ENCODE measurements around the gene MNT.

Gene MNT

DNA sequence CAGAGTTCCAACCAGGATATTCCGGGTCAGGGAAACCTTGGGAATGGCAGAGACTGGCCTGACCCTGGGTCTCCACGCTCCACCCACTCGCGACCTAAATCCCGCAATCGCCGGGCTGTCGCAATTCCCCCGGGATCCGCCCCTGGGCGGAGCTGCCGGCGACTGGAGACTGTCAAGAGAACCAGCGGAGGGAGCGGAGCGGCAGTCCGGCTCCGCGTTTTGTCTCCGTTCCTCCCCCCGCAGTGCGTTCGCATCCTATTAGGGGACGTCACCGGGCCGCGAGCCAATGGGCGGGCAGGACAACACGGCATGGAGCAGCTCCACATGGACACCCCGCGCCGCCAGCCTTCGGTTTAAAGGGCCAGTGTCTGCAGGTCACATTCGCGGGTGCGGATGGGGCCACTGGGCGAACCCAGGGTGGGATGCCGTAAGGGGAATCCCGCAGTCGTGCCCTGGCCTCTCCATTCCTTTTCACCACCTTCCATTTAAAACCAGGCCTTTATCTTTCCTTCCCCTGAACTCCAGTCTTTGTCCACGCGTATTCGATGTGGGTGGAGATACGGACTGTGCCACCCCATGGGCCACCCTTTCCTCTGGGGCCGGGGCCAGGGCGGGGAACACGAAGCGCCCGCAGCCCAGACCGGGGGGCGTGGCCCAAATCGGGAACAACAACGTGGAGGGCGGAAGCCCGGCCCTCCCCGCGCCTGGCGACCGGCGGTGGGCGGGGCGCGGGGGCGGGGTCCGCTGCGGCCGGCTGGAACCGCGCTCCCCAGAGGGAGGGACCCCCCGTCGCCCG, 764 bp upstream of the MNT start:
- in situ Hi-C loops (cut with MboI; ENCODE audit: low pct_unique_long_range_greater_than_20kb, low sequenced_read_pairs, unreplicated experiment) = no loop called here
- TF ChIP-seq, protein P1, sequence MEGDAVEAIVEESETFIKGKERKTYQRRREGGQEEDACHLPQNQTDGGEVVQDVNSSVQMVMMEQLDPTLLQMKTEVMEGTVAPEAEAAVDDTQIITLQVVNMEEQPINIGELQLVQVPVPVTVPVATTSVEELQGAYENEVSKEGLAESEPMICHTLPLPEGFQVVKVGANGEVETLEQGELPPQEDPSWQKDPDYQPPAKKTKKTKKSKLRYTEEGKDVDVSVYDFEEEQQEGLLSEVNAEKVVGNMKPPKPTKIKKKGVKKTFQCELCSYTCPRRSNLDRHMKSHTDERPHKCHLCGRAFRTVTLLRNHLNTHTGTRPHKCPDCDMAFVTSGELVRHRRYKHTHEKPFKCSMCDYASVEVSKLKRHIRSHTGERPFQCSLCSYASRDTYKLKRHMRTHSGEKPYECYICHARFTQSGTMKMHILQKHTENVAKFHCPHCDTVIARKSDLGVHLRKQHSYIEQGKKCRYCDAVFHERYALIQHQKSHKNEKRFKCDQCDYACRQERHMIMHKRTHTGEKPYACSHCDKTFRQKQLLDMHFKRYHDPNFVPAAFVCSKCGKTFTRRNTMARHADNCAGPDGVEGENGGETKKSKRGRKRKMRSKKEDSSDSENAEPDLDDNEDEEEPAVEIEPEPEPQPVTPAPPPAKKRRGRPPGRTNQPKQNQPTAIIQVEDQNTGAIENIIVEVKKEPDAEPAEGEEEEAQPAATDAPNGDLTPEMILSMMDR (IDR thresholded peaks at IDR 0.05; ENCODE audit: extremely low read depth, insufficient read depth, missing control alignments) = no peak
- peak; percentile 97 for DNase-seq (ENCODE audit: low spot score)

DNA sequence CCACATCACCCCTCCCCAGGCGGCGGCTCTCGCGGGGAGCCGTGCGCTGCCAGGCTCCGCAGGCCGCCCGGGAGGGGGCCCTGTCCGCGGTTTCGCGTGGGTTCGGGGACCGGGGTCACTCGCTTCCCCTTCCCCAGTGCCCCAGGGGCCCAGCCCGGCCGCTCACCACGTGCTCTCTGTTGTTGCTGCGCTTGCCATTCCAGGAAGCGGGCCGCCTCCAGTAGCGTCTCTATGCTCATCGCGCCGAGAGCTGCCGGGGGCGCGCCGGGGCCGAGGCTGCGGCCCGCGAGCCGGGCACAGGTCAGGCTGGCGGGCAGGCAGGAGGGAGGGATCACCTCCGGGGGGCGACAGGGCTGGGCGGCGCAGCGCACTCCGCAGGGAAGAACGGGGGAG, 390 bp downstream of the MNT start:
- peak; percentile 67 for DNase-seq (ENCODE audit: low spot score)
- TF ChIP-seq, protein P1 (IDR thresholded peaks at IDR 0.05; ENCODE audit: extremely low read depth, insufficient read depth, missing control alignments) = no peak
- in situ Hi-C loops (cut with MboI; ENCODE audit: low pct_unique_long_range_greater_than_20kb, low sequenced_read_pairs, unreplicated experiment) = no loop called here

GRCh38 chr17:2399572-2400473, 1.0 kb downstream of the MNT start:
- DNase-seq (ENCODE audit: low spot score) = peak; percentile 98
- in situ Hi-C loops (cut with MboI; ENCODE audit: low pct_unique_long_range_greater_than_20kb, low sequenced_read_pairs, unreplicated experiment) = no loop called here

GRCh38 chr17:2398655-2399571, 1.9 kb downstream of the MNT start:
- in situ Hi-C loops (cut with MboI; ENCODE audit: low pct_unique_long_range_greater_than_20kb, low sequenced_read_pairs, unreplicated experiment) = no loop called here
- TF ChIP-seq, protein P1 (IDR thresholded peaks at IDR 0.05; ENCODE audit: extremely low read depth, insufficient read depth, missing control alignments) = no peak
- DNase-seq (ENCODE audit: low spot score) = peak; percentile 62

More at GRCh38 chr17:2399572-2400473, 1.0 kb downstream of the MNT start:
- TF ChIP-seq, protein P1 (IDR thresholded peaks at IDR 0.05; ENCODE audit: extremely low read depth, insufficient read depth, missing control alignments) = peak; percentile 10

DNA sequence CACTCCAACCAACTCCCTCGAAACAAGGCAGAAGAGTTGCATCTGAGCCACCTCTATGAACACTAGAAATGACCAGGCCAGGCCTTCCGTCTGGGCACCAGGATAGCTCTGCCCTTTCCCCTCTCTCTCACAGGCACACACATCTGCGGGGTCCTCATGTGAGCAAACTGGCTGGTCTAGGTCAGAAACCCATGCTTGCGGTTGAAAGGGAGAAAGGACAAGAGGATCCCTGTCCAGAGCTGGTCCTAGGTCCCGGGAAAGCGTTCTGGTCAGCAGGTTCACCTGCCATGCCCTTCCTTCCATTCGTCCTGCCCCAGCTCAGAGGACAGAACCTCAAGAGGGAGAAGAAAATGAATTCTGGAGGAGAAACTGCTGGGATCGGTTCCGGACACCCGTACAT, 2.7 kb downstream of the MNT start:
- in situ Hi-C loops (cut with MboI; ENCODE audit: low pct_unique_long_range_greater_than_20kb, low sequenced_read_pairs, unreplicated experiment) = no loop called here
- TF ChIP-seq, protein P1 (IDR thresholded peaks at IDR 0.05; ENCODE audit: extremely low read depth, insufficient read depth, missing control alignments) = no peak
- DNase-seq (ENCODE audit: low spot score) = no peak

Measured in GM13977 (cell line).